K562 (cell line): ENCODE measurements around the gene FADS6. TPM values are rescaled to one million over a fixed set of nuclear protein-coding genes. Genes with fewer than 3 reads are reported as not detected.

Experiments used
- ATF3 ChIP-seq, 2 experiments: fragments of 450-650 bp in 1 of 2; sonication (generic) in 1 of 2; formaldehyde crosslinking in 1 of 2; IDR thresholded peaks in 1 of 2; conservative IDR thresholded peaks in 1 of 2; 2 replicates each; pipeline versions ENCODE4 v1.6.1 to v1.8.1; 2016 to 2023; ENCODE audit warnings: mild to moderate bottlenecking in 2 of 2, moderate library complexity in 2 of 2, inconsistent platforms in 1 of 2, missing genetic modification reagents in 1 of 2
- CCNT2 ChIP-seq: IDR thresholded peaks from 2 replicates; pipeline ENCODE4 v1.6.1; 2011; ENCODE audit warnings: borderline replicate concordance, low read depth, mild to moderate bottlenecking, moderate library complexity, mixed read lengths, low read length; ENCODE audit not compliant: insufficient read length; ENCODE audit errors: extremely low read depth
- HDAC6 ChIP-seq: IDR thresholded peaks from 2 replicates; pipeline ENCODE4 v1.6.1; 2012; ENCODE audit warnings: low read depth, mild to moderate bottlenecking, control low read depth, inconsistent platforms, low read length, moderate library complexity
- KAT8 ChIP-seq: fragments of 450-650 bp; IDR thresholded peaks from 2 replicates; pipeline ENCODE4 v1.6.1; 2016; ENCODE audit warnings: low read depth, mild to moderate bottlenecking
- MYC ChIP-seq, 2 experiments: fragments of 250-450 bp in 1 of 2; sonication (Bioruptor Pico) in 1 of 2; IDR thresholded peaks; 2 replicates each; pipeline versions ENCODE4 v1.5.1 to v1.6.1; 2012 to 2021; ENCODE audit warnings: low read depth in 2 of 2, borderline replicate concordance in 1 of 2, improper control_type of control experiment in 1 of 2, low read length in 1 of 2, mild to moderate bottlenecking in 1 of 2, moderate library complexity in 1 of 2
- PYGO2 ChIP-seq: fragments of 450-650 bp; IDR thresholded peaks from 2 replicates; pipeline ENCODE4 v1.6.1; 2016; ENCODE audit warnings: mild to moderate bottlenecking, missing genetic modification characterization, moderate library complexity, missing compliant biosample characterization
- RERE ChIP-seq: sonication (generic); formaldehyde crosslinking; IDR thresholded peaks from 2 replicates; pipeline ENCODE4 v1.8.0; 2023; ENCODE audit warnings: missing genetic modification reagents, mild to moderate bottlenecking, borderline replicate concordance
- SIX5 ChIP-seq, 2 experiments: IDR thresholded peaks; 2 replicates each; pipeline ENCODE4 v1.6.1; 2011; ENCODE audit warnings: low read length in 2 of 2, borderline replicate concordance in 1 of 2, low read depth in 1 of 2, mild to moderate bottlenecking in 1 of 2, moderate library complexity in 1 of 2; ENCODE audit not compliant: insufficient read depth in 1 of 2
- SMARCA4 ChIP-seq: fragments of 450-650 bp; IDR thresholded peaks from 2 replicates; pipeline ENCODE4 v1.6.1; 2016
- STAG1 ChIP-seq: sonication (generic); formaldehyde crosslinking; IDR thresholded peaks from 2 replicates; pipeline ENCODE4 v1.5.0; 2020; ENCODE audit warnings: missing genetic modification reagents, borderline replicate concordance
- WHSC1 ChIP-seq: IDR thresholded peaks from one replicate; pipeline ENCODE4 v1.6.1; 2012; ENCODE audit warnings: low read length, control low read depth, inconsistent platforms
- ZKSCAN8 ChIP-seq: fragments of 200-800 bp; sonication (Bioruptor generic); IDR thresholded peaks from 2 replicates; pipeline ENCODE4 v1.6.1; 2016; ENCODE audit warnings: missing genetic modification characterization, missing compliant biosample characterization
- ZNF124 ChIP-seq: sonication (generic); formaldehyde crosslinking; IDR thresholded peaks from 2 replicates; pipeline ENCODE4 v1.8.1; 2022; ENCODE audit warnings: missing genetic modification reagents
- ZNF57 ChIP-seq: fragments of 450-650 bp; formaldehyde crosslinking; IDR thresholded peaks from 2 replicates; pipeline ENCODE4 v1.4.0; 2020; ENCODE audit warnings: mild to moderate bottlenecking, moderate library complexity
- polyA plus RNA-seq, 8 experiments: library from polyadenylated mRNA; depleted of rRNA in 4 of 8; stranded (reverse) in 5 of 8; unstranded in 3 of 8; fragments of >200 nt; fragmentation: Nextera tagmentation in 2 of 8; fragmentation: Illumina TruSeq in 1 of 8; extraction: Ambion mirVana in 2 of 8; extraction: Trizol in 1 of 8; gene quantifications; 2 replicates each; pipeline versions ENCODE4 v1.2.1 to v1.2.3, GENCODE V29; 2011 to 2014; ENCODE audit warnings: inconsistent platforms in 1 of 8, missing spikeins in 1 of 8
- total RNA-seq, 7 experiments: library from RNA; depleted of rRNA in 6 of 7; stranded (reverse); fragments of >200 nt in 6 of 7; fragmentation: Illumina TruSeq in 2 of 7; extraction: Trizol in 2 of 7; gene quantifications; 2 replicates each; pipeline versions ENCODE4 v1.2.1 to v1.2.3, GENCODE V29; 2011 to 2021; ENCODE audit warnings: low replicate concordance in 1 of 7
- TF ChIP-seq, protein P1 (sequence below): sonication (generic); formaldehyde crosslinking; IDR thresholded peaks from 2 replicates; pipeline ENCODE4 v1.8.1; 2023; ENCODE audit warnings: mild to moderate bottlenecking, missing genetic modification reagents
- TF ChIP-seq, protein P2 (sequence below), 2 experiments: fragments of 450-650 bp in 1 of 2; IDR thresholded peaks; 2 replicates each; pipeline ENCODE4 v1.6.1; 2011 to 2017; ENCODE audit warnings: low read depth in 2 of 2, antibody characterized with exemption in 1 of 2, borderline replicate concordance in 1 of 2, low read length in 1 of 2, mild to moderate bottlenecking in 1 of 2, mixed read lengths in 1 of 2; ENCODE audit not compliant: control insufficient read depth in 1 of 2

Gene FADS6
- total and polyA plus RNA-seq, 9 of the 15 experiments (the other 6 are each of a cell fraction or from before 2014, with no cell fraction given): 0.18 to 0.22 TPM; not detected in 7

DNA sequence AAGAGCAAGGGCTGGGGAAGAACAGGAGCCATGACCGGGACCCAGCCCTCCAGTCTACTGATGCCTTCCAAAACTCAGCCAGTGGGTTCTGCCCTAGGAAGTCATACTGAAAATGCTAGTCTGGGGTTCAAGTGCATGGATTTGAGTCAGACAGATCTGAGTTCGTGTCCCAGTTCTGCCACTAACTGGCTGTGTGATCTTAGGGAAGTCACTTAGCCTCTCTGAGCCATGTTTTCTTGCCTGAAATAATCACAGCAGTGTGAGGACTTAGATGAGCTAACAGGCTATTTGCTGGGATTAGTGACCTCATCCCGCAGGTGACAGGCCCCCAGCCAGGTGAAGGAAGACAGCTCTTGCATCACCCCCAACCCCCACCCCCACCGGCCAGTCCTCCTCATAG is 38.1 kb downstream of the FADS6 start (continued):
- TF ChIP-seq RERE (CRISPR knock-in tag): no peak
- TF ChIP-seq, protein P1, sequence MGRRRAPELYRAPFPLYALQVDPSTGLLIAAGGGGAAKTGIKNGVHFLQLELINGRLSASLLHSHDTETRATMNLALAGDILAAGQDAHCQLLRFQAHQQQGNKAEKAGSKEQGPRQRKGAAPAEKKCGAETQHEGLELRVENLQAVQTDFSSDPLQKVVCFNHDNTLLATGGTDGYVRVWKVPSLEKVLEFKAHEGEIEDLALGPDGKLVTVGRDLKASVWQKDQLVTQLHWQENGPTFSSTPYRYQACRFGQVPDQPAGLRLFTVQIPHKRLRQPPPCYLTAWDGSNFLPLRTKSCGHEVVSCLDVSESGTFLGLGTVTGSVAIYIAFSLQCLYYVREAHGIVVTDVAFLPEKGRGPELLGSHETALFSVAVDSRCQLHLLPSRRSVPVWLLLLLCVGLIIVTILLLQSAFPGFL (CRISPR knock-in tag): no peak
- no peak for TF ChIP-seq MYC (IDR thresholded peaks at IDR 0.05; ENCODE audit: low read depth, low read length)
- no peak for TF ChIP-seq MYC (CRISPR knock-in tag; IDR thresholded peaks at IDR 0.05; ENCODE audit: borderline replicate concordance, low read depth)
- TF ChIP-seq, protein P2, sequence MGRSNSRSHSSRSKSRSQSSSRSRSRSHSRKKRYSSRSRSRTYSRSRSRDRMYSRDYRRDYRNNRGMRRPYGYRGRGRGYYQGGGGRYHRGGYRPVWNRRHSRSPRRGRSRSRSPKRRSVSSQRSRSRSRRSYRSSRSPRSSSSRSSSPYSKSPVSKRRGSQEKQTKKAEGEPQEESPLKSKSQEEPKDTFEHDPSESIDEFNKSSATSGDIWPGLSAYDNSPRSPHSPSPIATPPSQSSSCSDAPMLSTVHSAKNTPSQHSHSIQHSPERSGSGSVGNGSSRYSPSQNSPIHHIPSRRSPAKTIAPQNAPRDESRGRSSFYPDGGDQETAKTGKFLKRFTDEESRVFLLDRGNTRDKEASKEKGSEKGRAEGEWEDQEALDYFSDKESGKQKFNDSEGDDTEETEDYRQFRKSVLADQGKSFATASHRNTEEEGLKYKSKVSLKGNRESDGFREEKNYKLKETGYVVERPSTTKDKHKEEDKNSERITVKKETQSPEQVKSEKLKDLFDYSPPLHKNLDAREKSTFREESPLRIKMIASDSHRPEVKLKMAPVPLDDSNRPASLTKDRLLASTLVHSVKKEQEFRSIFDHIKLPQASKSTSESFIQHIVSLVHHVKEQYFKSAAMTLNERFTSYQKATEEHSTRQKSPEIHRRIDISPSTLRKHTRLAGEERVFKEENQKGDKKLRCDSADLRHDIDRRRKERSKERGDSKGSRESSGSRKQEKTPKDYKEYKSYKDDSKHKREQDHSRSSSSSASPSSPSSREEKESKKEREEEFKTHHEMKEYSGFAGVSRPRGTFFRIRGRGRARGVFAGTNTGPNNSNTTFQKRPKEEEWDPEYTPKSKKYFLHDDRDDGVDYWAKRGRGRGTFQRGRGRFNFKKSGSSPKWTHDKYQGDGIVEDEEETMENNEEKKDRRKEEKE (IDR thresholded peaks at IDR 0.05; ENCODE audit: borderline replicate concordance in 1 of 2, control insufficient read depth in 1 of 2, low read depth in 2 of 2, low read length in 1 of 2): no peak
- no peak for TF ChIP-seq HDAC6
- TF ChIP-seq SIX5 (IDR thresholded peaks at IDR 0.05; ENCODE audit: borderline replicate concordance in 1 of 2, insufficient read depth in 1 of 2, low read depth in 1 of 2, low read length in 2 of 2): no peak
- TF ChIP-seq ZNF124 (CRISPR knock-in tag): no peak
- TF ChIP-seq ZKSCAN8: no peak
- TF ChIP-seq STAG1 (CRISPR knock-in tag): no peak
- no peak for TF ChIP-seq CCNT2
- no peak for TF ChIP-seq SMARCA4
- no peak for TF ChIP-seq ZNF57 (CRISPR knock-in tag)
- TF ChIP-seq PYGO2 (tag): no peak
- TF ChIP-seq ATF3 (IDR thresholded peaks at IDR 0.05): peak; percentile 45; the same call in 1 of the 2 replicates
- TF ChIP-seq ATF3 (CRISPR knock-in tag; conservative IDR thresholded peaks at IDR 0.05): no peak
- TF ChIP-seq KAT8: no peak
- no peak for TF ChIP-seq WHSC1
